Myocyte (in vitro differentiated cells): ENCODE measurements around the gene STRBP. TPM values are rescaled to one million over a fixed set of nuclear protein-coding genes. Genes with fewer than 3 reads are reported as not detected.
A peak's percentile ranks its signal among the peaks of the same experiment; 100 is the strongest.
"Not testable (repeated sequence)": the region's sequence is repeated elsewhere in the genome, so short reads cannot be mapped to it uniquely, and the experiment has no call there.

Experiments used
- DNase-seq: peaks from one replicate; pipeline ENCODE4 v3.0.0-alpha.2; 2012; ENCODE audit warnings: low read depth
- total RNA-seq: library from RNA; depleted of rRNA; stranded (reverse); fragments of >200 nt; gene quantifications from 2 replicates; pipeline ENCODE4 v1.2.3, GENCODE V29; 2014

STRBP gene
- total RNA-seq, 1 donor from 2014 or later = 2.3 TPM

DNA sequence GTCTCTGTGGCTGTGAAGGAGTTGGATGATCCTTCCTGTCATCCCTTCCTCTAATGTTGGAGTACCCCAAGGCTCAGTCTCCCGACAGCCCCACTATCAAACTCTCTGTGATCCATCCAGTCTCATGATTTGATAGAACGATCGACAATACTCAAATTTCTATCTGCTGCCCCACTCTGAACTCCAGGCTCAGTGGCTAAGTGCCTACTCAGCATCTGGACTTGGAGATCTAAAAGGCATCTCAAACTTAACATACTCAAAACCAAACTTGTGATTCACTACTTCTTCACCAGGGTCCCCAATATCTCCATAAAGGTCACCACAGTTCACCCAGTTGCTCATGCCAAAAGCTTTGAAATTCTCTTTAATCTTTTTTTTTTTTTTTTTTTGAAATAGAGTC is 15.1 kb upstream of the STRBP start:
- no peak for DNase-seq

DNA sequence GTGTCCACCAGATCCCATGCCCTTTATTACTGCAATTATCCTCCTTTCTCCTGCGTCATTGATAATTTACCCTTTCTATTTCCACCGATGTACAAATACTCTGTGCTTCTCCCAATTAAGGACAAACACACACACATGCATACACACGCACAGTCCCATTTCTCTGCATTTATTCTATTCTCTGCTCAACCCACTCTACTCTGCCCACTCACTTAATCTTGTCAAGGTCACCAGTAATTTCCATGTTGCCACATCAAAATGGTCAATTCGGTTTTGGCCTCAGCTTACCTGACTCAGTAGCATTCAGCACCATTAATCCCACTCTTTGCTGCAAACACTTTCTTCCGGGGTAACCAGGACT is 14.6 kb upstream of the STRBP start:
- no peak for DNase-seq

DNA sequence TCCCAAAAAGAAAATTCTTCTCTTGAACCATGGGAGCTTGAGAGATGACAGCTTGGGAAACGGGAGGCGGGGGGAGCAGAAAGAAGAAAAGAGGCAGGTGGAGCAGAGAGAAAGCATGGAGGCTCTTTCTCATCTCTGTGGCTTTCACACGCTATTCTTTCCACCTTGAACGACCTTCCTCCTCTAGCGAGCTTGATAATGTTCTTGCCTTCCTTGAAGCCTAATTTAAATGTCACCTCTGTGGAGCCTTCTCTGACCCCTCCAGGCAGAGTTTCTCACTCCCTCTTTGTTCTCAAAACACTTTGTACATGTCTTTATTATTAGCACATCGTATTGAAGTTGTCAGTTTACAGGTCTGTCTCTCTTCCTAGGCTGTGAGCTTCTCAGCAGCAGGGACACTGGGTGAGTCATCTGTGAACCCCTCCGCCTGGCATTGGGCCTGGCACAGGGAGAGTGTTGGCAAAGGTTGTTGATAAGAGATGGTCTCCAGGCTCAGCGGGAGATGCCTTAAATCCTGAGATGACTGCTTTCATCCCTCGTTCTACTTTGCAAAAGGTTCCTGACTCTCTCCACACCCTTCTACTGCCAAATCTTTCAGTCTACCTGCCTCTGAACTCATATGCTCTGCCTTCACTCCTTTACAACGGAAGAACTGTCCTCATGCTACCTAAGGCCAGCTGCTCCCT is 14.1 kb upstream of the STRBP start:
- peak; percentile 21 for DNase-seq

DNA sequence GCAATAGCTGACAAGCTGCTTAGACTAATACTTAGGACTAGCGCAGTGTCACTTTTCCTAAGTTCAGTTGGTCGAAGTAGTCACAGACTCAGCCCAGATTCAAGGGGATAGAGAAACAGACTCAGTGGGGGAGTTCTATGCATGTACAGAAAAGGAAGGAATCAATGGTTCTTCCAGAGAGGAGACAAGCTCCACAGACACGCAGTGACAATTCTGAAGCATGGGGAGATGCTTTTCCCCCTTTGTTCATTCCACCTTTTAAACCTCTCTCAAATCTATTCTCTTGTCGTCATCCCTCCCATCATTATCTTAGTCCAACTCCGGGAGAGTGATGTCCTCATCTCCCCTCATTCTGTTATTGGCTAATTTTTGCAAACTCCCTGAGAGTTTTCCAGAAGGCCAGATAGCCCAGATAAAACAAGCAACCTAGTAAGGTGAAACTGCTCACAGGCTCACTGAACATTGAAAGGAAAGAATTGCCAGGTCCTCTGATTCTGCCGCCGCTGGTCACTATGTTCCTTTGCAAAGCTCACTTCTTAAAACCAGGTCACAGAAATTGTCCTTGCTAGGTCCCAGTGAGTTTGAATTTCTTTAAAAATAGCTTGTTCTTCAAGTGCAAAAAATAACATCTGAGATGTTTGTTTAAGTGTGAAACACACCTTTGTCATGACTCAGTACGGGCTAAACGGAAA is 13.4 kb upstream of the STRBP start:
- DNase-seq = no peak

DNA sequence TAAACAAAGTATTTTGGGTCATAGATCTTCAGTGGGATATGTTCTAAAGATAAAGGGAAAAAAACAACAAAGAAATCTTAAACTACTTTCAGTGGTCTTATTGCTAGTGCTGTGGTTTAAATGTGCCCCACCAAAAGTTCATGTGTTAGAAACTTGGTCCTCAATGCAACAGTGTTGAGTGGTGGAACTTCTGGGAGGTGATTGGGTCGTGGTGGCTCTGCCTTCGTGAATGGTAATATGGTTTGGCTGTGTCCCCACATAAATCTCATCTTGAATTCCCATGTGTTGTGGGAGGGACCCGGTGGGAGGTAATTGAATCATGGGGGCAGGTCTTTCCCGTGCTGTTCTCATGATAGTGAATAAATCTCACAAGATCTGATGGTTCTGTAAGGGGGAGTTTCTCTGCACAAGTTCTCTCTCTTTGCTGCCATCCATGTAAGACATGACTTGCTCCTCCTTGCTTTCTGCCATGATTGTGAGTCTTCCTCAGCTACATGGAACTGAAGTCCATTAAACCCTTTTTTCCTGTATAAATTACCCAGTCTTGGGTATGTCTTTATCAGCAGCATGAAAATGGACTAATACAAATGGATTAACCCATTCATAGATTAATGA is 10.6 kb upstream of the STRBP start:
- DNase-seq = not testable (repeated sequence)

DNA sequence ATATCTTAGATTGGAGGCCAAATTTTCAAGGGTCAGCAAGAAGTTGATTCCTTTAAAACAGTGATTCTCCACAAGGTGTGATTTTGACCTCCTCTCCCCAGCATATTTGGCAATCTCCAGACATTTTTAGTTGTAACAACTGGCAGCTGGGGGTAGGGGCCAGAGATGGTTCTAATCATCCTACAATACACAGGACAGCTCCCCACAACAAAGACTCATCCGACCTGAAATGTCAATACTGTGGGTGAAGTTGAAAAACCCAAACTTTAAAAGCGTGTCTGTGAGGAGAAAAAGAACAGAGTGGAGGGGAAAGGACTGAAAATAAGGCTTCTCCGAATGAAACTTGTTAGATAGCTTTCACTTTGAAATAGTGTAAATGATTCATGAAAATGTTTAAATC is 10.0 kb upstream of the STRBP start:
- no peak for DNase-seq

DNA sequence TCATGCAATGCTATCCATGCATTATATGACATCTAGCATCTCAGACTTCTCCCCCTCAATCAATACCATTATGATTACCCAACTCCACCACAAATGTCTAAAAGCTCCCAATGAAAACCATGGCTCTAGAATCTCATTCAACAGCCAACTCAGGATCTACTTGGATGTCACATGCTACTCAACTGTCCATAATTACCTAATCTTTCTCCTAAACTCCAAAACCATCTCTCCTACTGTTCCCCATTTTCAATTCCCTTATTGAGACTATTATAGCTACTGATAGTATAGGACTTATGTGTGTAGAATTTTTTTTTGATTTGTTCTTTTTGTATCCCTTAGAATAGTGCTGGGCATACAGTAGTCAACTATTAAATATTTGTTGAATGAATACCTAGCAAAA is 8.2 kb upstream of the STRBP start:
- DNase-seq = no peak

DNA sequence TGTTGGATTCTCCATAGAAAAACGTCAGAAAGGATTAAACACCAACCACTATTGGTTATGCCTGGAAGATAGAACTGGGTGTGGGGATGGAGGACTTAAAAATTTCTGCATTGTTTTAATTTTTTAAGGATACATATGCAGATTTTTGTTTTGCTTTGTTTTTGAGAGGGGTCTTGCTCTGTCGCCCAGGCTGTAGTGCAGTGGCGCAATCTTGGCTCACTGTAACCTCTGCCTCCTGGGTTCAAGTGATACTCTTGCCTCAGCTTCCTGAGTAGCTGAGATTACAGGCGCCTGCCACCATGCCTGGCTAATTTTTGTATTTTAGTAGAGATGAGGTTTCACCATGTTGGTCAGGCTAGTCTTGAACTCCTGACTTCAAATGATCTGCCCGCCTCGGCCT is 2.7 kb upstream of the STRBP start:
- not testable (repeated sequence) for DNase-seq

DNA sequence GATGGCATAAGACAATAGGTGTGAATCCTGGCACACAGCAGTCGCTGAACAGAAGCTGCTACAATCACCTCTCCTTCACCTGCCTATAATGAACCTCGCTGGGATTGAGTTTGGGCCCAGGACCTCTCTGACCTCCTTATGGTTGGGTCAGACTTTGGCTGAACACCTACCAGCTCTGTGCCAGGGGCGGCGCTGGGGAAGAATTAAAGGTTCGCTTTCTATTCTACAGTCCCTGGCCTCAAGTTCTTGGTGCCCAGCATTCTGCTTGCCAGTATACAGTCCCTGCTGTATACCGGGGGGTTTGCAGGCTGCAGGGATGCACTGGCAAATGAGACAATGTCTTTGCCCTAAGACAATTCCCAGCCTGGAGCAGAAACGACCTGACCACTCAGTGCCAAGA is 895 bp upstream of the STRBP start:
- DNase-seq = no peak

DNA sequence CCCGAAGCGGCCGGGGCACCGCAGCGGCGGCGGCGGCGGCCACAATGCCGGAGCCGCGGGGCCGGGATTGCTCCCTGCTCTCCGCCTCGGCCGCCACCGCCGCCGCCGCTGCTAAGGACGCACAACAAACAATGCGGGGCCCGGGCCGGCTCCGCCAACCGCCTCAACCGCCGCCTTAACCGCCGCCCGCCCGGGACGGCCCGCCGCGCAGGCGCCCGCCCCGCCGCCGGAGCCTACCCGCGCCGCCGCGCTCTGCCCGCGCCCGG is 254 bp downstream of the STRBP start:
- DNase-seq = no peak

DNA sequence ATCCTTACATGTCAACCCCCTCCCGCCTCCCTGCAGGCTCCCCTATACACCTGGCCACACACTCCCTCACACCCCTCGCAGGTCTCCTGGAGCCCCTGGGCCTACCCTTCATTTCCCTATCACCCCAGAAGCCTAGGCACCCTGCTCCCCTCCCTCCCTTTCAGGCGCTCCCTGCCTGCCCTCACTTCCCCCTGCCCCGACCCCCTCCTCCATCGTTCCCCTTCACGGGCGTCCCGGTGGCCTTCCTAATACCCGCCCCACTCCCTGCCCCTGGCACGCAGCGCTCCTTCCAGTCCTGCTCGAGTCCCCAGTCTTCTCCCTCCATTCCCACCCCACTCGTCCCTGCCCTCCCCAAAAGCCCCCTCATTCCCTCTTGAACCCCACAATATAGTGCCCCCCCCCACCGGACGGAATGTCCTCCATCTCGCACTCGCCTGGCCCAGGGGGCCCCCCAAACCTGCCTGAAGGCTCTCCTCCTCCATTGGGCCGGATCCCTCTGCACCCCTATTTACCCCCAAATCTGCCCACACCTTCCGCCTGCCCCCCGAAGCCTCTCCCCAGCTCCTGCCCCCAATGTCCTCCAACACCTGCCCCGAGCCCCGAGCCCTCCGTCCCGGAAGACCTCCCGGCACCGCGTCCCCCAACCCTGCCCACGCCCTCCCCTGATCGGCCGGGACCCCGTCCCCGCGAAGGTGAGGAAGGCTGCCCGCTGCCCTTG is 746 bp downstream of the STRBP start:
- no peak for DNase-seq

DNA sequence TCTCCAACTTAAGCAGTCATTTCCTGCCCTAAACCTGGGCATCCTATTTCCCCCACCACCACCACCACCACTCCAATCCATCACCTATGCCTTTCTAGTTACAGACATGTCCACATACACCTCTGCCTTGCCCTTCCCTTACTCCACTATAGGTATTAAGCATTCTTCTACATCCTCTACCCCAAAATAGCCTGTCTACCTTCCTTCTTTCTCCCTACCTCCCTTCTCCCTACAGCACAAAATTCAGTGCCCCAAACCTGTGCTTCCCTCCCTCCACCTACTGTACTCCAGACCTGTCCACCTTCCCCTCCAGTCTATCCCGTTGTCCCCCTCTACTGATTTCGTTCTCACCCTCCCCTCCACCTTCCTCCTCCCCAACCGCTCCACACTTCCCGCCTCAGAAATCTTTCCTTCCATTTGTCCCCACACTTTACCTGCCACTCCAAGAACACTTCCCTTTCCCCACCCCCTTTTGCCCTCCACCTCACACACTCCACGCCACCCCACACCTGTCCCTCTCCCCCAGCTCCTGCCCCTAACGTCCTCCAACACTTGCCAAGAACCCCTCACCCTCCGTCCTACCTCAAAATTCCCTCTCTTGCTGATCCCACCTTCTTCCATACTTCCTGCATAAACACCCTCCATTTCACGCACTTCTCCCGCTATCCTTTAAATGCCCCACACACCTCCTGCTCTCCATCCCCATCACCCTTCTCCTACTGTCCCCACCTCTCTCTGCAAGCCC is 1.6 kb downstream of the STRBP start:
- no peak for DNase-seq

DNA sequence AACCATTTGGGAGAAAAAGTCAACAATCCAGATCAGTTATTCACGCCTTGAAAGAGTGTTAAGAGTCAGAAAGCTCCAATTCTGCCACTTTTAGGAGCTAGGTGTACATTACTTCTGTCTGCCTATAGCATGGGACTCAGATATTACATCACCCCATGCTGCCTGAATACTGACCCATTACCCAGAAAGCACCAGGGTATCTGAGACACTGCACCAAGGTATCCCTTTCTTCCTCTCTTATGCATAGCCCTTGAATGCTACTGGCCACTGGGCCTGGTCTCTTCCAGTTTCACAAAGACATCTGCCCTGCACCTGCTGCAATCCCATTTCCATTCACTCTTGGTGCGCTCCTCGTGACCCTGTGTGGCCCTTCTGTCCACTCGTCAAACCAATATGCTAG is 2.6 kb downstream of the STRBP start:
- DNase-seq = no peak

DNA sequence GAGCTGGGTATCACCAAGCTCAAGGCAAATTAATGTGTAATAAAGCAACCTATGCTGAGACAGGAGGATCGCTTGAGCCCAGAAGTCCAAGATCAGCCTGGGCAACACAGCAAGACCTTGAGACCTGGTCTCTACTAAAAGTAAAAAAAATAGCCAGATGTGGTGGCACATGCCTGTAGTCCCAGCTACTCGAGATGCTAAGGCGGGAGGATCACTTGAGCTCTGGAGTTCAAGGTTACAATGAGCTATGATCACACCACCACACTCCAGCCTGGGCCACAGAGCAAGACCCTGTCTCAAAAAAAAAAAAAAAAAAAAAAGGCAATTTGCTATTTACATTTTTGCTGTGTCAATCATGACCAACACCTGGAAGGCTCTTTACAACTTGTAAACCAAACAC is 5.2 kb downstream of the STRBP start:
- no peak for DNase-seq

DNA sequence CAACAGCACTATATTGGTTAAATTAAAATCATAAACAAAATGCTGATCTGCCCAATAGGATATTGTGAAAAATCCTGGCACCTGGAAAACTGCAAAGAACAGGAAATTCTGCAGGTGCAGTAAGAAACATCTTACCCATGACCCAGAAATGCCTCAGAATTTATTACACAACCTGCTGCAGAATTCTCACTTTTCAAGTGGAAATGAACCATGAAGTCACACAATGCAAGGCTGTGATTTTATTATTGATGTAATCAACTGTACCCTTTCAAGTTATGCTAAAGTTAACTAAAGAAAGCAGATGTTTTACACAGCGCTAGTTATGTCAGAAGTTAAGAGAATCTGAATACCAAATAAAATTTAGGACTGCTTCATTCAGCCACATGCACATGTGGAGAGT is 6.0 kb downstream of the STRBP start:
- DNase-seq = no peak

DNA sequence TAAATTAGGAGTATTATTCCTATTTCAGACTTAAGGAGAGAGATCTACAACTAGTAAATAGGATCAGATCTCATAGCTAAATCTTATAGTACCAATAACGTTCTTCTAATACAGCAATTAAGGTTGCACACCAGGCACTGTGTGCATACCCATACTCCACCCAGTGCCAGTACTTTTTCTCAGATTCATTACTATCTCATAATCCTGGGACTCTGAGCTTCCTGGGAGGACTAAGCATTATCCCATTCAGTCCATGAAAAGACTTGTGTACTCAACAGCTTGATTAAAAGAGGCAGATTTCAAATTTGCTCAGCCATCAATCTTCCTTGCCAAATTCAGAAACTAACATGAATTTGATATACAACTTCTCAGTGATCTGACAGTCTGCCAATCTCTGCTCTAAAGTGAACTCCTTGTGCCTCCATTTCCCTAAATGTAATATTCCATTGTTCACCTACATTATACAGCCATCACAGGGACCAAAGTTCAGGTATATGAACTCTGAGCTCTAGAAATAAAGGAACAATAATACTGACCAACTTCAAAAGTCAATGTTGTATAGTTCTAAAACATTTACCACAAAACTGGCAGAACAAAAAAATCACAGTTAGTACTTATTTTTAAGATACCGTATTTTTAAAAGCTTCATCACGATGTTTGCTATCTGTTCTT is 7.2 kb downstream of the STRBP start:
- DNase-seq = no peak

DNA sequence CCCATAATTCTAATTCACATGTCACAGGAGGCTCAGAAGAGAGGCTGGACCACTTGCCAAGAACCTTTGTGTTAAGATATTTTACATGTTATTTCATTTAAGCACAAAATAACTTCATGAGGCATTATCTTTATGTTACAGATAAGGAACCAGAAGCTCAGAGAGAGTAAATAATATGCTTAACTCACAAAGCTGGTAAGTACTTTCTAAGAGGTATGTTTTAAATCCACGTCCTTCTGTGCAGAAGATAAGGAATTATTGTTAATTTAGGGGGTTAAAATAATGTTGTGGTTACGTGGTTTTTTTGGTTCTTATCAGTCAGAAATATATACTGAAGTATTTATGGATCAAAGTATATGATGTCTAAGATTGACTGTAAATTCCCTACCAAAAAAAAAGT is 8.0 kb downstream of the STRBP start:
- DNase-seq = no peak

DNA sequence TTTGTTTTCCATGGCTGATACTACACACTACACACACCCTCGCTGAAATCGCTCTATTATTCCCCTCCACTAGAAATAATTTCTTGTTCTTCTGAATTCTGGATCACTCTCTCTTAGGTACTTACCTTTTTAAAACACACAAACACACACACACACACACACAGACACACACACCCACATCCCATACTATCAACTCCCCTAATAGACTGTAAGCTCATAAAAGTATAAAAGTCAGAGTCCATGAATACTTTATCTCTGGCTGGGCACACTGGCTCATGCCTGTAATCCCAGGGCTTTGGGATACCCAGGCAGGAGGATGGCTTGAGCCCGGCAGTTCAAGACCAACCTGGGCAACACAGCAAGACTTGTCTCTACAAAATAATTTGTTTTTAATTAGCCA is 11.1 kb downstream of the STRBP start:
- no peak for DNase-seq

DNA sequence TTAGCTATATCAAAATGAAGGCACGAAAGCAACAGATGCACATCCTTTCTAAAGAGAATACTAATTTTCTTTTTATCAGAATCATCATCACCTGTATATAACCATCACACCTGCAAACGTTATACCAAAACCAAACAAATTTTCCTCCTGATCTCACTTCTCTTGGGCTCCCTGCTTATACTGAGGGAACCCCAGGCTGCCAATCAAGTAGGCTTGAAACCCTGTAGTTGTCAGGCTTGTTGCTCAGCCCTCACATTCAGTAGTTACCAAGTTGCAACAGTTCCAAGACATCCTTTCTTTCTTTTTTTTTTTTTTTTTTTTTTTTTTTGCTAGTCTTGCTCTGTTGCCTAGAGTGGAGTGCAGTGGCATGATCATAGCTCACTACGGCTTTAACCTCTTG is 12.7 kb downstream of the STRBP start:
- DNase-seq = no peak

DNA sequence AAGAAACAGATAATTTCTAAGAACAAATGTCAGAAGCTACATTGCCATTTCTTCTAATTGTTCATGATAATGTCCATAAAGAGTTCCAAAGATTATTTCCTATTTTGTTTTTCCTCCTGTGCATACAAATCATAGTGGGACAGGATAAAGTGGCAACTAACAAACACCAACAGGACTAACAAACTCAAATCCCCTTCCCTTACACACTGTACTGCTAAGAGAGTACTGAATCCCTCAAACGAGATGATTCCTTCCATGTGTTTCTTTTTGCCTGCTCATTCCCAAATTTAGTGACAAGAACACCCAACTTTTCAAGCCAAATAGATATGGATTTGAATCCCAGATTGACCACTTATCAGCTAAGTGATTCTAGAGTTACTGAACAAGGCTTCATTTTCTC is 15.2 kb downstream of the STRBP start:
- DNase-seq = no peak

DNA sequence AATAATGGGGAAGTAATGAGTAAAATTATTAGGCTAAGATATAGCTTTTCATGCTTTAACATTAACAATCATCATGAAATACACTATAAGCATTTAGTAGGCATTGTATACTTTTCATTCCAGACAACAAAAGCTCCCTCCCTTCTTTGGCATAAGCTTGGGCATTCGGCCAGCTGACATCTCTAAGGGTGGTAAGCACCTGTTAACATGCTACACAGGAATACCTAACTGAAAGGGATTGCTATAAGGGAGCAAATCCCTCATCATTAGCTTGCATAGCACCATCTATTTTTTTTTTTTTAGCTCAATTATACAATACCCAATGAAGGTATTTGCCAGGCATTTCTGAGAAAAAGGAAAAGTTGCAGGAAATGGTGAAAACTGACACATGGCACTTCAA is 16.6 kb downstream of the STRBP start:
- DNase-seq = no peak
